Hepatic stellate cell (primary cell): Measurements from ENCODE around the gene HPGDS.
"Not testable (repeated sequence)": the region's sequence is repeated elsewhere in the genome, so short reads cannot be mapped to it uniquely, and the experiment has no call there.

Experiments used
- DNase-seq: peaks from one replicate; pipeline ENCODE4 v3.0.0; 2011; ENCODE audit warnings: low spot score

The HPGDS gene

GRCh38 chr4:94319927-94320326, 22.7 kb downstream of the HPGDS start:
- DNase-seq = not testable (repeated sequence)

GRCh38 chr4:94307231-94307871, 35.3 kb downstream of the HPGDS start:
- peak; percentile 21 for DNase-seq

- no peak for DNase-seq
Observed at GRCh38 chr4:94306713-94307112, 35.9 kb downstream of the HPGDS start.

GRCh38 chr4:94305466-94306225, 37.0 kb downstream of the HPGDS start:
- DNase-seq = no peak

GRCh38 chr4:94304365-94304971, 38.2 kb downstream of the HPGDS start:
- peak; percentile 6 for DNase-seq

- DNase-seq = no peak
Observed at GRCh38 chr4:94302191-94302590, 40.4 kb downstream of the HPGDS start.

GRCh38 chr4:94298725-94299252, 43.8 kb downstream of the HPGDS start:
- no peak for DNase-seq

GRCh38 chr4:94295473-94295872, 47.2 kb downstream of the HPGDS start:
- not testable (repeated sequence) for DNase-seq

GRCh38 chr4:94293981-94294380, 48.7 kb downstream of the HPGDS start:
- not testable (repeated sequence) for DNase-seq

GRCh38 chr4:94290245-94290644, 52.4 kb downstream of the HPGDS start:
- DNase-seq = no peak

GRCh38 chr4:94285666-94286065, 57.0 kb downstream of the HPGDS start:
- no peak for DNase-seq

GRCh38 chr4:94284889-94285288, 57.7 kb downstream of the HPGDS start:
- DNase-seq = no peak

- DNase-seq = no peak
Observed at GRCh38 chr4:94278781-94279180, 63.9 kb downstream of the HPGDS start.

GRCh38 chr4:94277534-94277933, 65.1 kb downstream of the HPGDS start:
- no peak for DNase-seq

- no peak for DNase-seq
Observed at GRCh38 chr4:94276204-94276603, 66.4 kb downstream of the HPGDS start.

- DNase-seq = peak; percentile 37
Observed at GRCh38 chr4:94274912-94275311, 67.7 kb downstream of the HPGDS start.

- no peak for DNase-seq
Observed at GRCh38 chr4:94271248-94271647, 71.4 kb downstream of the HPGDS start.

GRCh38 chr4:94267037-94267436, 75.6 kb downstream of the HPGDS start:
- no peak for DNase-seq

GRCh38 chr4:94262163-94263016, 80.2 kb downstream of the HPGDS start:
- DNase-seq = no peak

- no peak for DNase-seq
Observed at GRCh38 chr4:94256828-94257227, 85.8 kb downstream of the HPGDS start.

GRCh38 chr4:94256144-94256783, 86.4 kb downstream of the HPGDS start:
- no peak for DNase-seq

GRCh38 chr4:94253036-94253435, 89.6 kb downstream of the HPGDS start:
- no peak for DNase-seq
